ES-I3 (cell line): ENCODE measurements around the gene TMUB1.

Source experiments
- H3K36me3 ChIP-seq: 2 replicates; pipeline ENCODE4 v1.6.1; 2013; ENCODE audit warnings: mild to moderate bottlenecking, low read length, control low read depth, moderate library complexity; ENCODE audit not compliant: insufficient read depth
- H3K4me1 ChIP-seq: 2 replicates; pipeline ENCODE4 v1.6.1; 2013; ENCODE audit warnings: mild to moderate bottlenecking, control low read depth, low read length; ENCODE audit not compliant: insufficient read depth
- H3K9ac ChIP-seq: 2 replicates; pipeline ENCODE4 v1.6.1; 2013; ENCODE audit warnings: low read depth, mild to moderate bottlenecking, low read length, moderate library complexity
- H3K9me3 ChIP-seq: 2 replicates; pipeline ENCODE4 v1.6.1; 2013; ENCODE audit warnings: mild to moderate bottlenecking, low read length, moderate library complexity; ENCODE audit not compliant: control insufficient read depth, insufficient read depth

Gene TMUB1

GRCh38 chr7:151115836-151116418, 32.6 kb upstream of the TMUB1 start:
- Histone ChIP-seq H3K36me3 (no peaks in the 10 kb centered on the region), H3K9me3 (no peaks in the 10 kb centered on the region), H3K4me1 (peaks cover 14% of the 10 kb centered on the region; the same call in 1 of the 2 replicates), H3K9ac (peak overlapping the region; percentile 34; the same call in 1 of the 2 replicates)

- peaks cover 14% of the 10 kb centered on the region; the same call in 1 of the 2 replicates for H3K4me1 ChIP-seq
- no peaks in the 10 kb centered on the region for H3K9me3 ChIP-seq
- no peaks in the 10 kb centered on the region for H3K36me3 ChIP-seq
- peak overlapping the region; percentile 34 for H3K9ac ChIP-seq
These were observed 32.0 kb upstream of the TMUB1 start for GRCh38 chr7:151115121-151115835.

- no peaks in the 10 kb centered on the region for H3K36me3 ChIP-seq
- H3K4me1 ChIP-seq = peaks cover 14% of the 10 kb centered on the region; the same call in 1 of the 2 replicates
- no peaks in the 10 kb centered on the region for H3K9me3 ChIP-seq
- peak overlapping the region; percentile 34; the same call in 1 of the 2 replicates for H3K9ac ChIP-seq
These were observed 31.1 kb upstream of the TMUB1 start for GRCh38 chr7:151114151-151115090.

GRCh38 chr7:151113344-151114150, 30.3 kb upstream of the TMUB1 start:
- Histone ChIP-seq H3K4me1 (peaks cover 14% of the 10 kb centered on the region; the same call in 1 of the 2 replicates), H3K36me3 (no peaks in the 10 kb centered on the region), H3K9me3 (no peaks in the 10 kb centered on the region), H3K9ac (no peak overlapping the region)

GRCh38 chr7:151110941-151111645, 27.8 kb upstream of the TMUB1 start:
- Histone ChIP-seq H3K9ac (no peak overlapping the region), H3K36me3 (no peaks in the 10 kb centered on the region), H3K4me1 (peaks cover 14% of the 10 kb centered on the region; the same call in 1 of the 2 replicates), H3K9me3 (no peaks in the 10 kb centered on the region)

- no peaks in the 10 kb centered on the region for H3K9me3 ChIP-seq
- H3K4me1 ChIP-seq = peaks cover 14% of the 10 kb centered on the region; the same call in 1 of the 2 replicates
- no peaks in the 10 kb centered on the region for H3K36me3 ChIP-seq
- H3K9ac ChIP-seq = no peak overlapping the region
These were observed 27.1 kb upstream of the TMUB1 start for GRCh38 chr7:151110236-151110940.

GRCh38 chr7:151109094-151110048, 26.1 kb upstream of the TMUB1 start:
- no peak overlapping the region for H3K9ac ChIP-seq
- H3K9me3 ChIP-seq = no peaks in the 10 kb centered on the region
- no peaks in the 10 kb centered on the region for H3K36me3 ChIP-seq
- peaks cover 21% of the 10 kb centered on the region; the same call in 1 of the 2 replicates for H3K4me1 ChIP-seq

- peaks cover 21% of the 10 kb centered on the region; the same call in 1 of the 2 replicates for H3K4me1 ChIP-seq
- H3K9me3 ChIP-seq = no peaks in the 10 kb centered on the region
- H3K36me3 ChIP-seq = no peaks in the 10 kb centered on the region
- H3K9ac ChIP-seq = no peak overlapping the region
These were observed 24.6 kb upstream of the TMUB1 start for GRCh38 chr7:151107882-151108281.

- peak overlapping the region; percentile 55 for H3K9ac ChIP-seq
- no peaks in the 10 kb centered on the region for H3K36me3 ChIP-seq
- peaks cover 26% of the 10 kb centered on the region; the same call in 1 of the 2 replicates for H3K4me1 ChIP-seq
- H3K9me3 ChIP-seq = no peaks in the 10 kb centered on the region
These were observed 21.3 kb upstream of the TMUB1 start for GRCh38 chr7:151104411-151105235.

GRCh38 chr7:151103973-151104372, 20.7 kb upstream of the TMUB1 start:
- Histone ChIP-seq H3K36me3 (no peaks in the 10 kb centered on the region), H3K9me3 (no peaks in the 10 kb centered on the region), H3K9ac (peak overlapping the region; percentile 55; the same call in 1 of the 2 replicates), H3K4me1 (peaks cover 29% of the 10 kb centered on the region; the same call in 1 of the 2 replicates)

GRCh38 chr7:151102991-151103390, 19.7 kb upstream of the TMUB1 start:
- Histone ChIP-seq H3K9me3 (no peaks in the 10 kb centered on the region), H3K9ac (no peak overlapping the region; the same call in 1 of the 2 replicates), H3K36me3 (no peaks in the 10 kb centered on the region), H3K4me1 (peaks cover 29% of the 10 kb centered on the region; the same call in 1 of the 2 replicates)
